GM18519 (cell line): ENCODE results near the gene FYN.
"Not testable (repeated sequence)": the region's sequence is repeated elsewhere in the genome, so short reads cannot be mapped to it uniquely, and the experiment has no call there.

Experiments
- ATAC-seq: cut with Tn5 transposase; IDR thresholded peaks from one replicate; pipeline ENCODE4 v1.9.1; 2021; ENCODE audit warnings: mild to moderate bottlenecking, moderate library complexity; ENCODE audit not compliant: unreplicated experiment, low FRiP score

FYN gene

GRCh38 chr6:111691345-111692225, 181.7 kb downstream of the FYN start:
- no peak for ATAC-seq

DNA sequence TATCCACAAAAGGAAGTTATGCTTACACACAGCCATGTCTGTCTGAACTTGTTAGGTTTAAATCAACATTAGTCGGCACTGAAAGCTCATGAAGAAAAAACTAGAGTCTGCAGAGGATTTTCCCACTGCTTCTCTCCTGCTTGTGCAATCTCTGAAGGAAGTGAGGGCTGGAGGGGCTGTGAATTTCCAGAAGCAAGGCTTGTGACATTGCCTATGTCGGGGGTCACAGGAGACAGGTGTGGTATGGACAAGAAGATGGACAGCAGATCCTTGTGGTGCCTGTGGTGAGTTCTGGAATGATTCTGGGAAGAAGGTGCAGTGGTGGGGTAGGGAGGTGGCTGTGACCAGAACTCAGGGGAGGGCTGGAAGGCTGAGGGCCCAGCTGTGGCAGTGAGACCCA, 183.3 kb downstream of the FYN start:
- ATAC-seq = no peak

DNA sequence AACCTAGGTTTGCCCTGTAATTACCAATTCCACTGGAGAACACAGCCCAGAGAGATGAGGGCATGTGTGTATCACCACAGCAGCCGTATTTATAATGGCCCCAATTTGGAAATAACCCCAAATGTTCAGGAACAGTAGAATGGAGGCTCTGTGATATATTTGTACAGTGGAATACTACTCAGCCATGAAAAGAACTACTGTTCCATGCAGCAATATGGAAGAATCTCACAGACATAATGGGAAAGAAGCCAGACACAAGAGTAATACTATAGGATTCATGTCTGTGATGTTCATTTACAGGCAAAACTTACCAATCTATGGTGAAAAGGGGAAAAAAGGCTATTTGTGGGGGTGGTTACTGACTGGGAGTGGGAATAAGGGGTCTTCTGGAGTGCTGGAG, 183.8 kb downstream of the FYN start:
- ATAC-seq = no peak

GRCh38 chr6:111688331-111688730, 184.9 kb downstream of the FYN start:
- no peak for ATAC-seq

DNA sequence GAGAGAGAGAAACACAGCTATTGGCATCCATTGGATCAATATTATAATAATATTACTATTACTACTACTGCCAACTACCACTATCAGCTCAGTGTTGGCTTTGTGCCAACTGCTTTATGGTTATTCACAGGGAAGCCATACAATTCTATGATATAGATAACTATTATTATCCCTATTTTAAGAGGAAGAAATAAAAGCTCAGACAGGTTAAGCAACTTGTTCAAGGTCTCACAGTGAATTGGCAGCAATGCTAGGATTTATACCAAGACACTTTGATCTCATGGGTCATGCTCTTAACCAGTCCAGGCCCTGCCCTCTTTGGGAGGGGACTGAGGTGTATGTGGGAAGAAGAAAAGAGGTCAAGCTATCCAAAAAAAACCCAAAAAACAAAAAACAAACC, 185.6 kb downstream of the FYN start:
- no peak for ATAC-seq

- no peak for ATAC-seq
These were observed 186.4 kb downstream of the FYN start for GRCh38 chr6:111686932-111687266.

DNA sequence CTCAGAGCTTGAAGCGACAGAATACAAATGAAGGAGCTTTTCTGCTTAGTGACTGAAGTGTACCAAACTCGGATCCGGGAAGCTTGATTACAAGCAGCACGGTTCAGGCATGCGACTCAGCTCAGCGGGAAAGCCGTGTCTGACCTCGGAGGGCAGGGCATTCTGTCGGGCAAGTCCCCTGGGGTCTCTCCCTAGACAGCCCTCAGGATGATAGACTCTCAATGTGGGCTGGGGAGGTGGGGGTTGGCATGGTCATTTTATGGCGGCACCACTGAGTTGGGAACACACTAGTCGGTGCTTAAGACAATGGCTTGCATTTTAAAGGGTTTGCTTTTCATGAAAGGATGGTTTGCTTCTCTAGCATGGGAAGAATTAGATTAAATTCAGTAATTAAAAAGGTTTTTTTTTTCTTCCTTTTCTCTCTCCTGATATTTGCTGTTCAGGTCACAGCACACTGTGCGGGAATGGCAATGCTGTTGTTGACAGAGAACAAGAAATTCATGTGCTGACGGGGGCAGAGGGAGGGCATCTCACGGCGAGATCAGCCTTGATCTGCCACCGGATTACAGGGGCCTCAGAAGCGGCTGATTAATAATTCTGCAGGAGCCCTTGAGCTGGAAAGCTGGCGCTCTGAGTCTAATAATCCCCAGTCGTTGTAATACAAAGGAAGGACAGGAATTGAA, 186.9 kb downstream of the FYN start:
- no peak for ATAC-seq

DNA sequence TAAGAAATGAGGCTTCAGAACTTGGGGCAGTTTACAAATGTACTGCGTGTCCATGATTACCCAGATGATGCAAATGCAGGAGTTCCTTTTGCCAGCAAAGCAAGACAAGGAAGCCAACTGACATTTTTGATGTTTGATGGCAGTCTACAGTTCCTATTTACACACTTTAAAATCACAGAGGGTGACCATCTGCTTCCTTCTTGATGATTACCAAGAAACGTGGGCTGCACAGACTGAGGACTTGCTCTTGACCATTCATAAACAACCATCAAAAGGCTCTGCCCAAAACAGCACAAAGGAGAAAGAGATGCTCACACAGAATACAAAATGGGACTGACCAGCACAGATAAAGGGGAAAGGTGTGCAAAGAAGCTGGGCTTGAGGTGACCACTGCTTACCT, 187.7 kb downstream of the FYN start:
- ATAC-seq = no peak

DNA sequence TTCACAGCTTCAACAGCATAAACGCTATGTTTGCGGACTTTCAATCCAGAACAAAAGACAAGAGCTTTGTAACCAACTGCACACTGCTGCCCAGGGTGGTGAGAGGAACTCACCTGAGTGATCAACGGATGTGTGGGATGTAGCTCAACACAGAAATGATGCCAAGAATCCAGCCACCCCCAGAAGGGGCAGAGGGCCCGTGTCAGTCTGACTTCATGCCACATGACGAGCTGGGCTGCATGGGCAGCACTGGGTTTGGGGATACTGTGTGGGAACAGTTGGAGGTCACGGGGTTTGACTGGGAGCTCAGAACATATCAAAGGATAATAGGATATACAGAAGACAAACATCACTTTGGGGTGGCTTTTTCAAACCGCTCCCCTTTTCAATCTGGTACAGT, 188.2 kb downstream of the FYN start:
- ATAC-seq = no peak

GRCh38 chr6:111683749-111684267, 189.4 kb downstream of the FYN start:
- no peak for ATAC-seq

- no peak for ATAC-seq
These were observed 190.1 kb downstream of the FYN start for GRCh38 chr6:111683157-111683556.

DNA sequence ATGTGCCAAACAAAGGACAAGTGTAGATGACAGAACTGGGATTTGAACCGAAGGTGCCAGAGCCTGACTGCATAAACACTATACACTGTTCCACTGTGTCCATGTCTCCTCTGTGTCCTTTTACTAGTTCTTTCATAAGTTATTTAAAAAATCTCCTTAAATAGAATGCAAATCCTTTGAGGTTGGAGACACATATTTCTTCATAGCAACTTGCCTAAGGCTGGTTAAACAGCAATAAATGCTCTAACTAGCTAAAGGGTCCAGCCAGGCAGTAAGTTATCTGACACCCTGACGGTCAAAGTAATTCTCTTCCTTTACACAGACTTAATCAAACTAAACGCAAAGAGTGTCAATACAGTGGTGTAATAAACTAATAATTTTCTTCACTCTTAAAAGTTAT, 191.4 kb downstream of the FYN start:
- no peak for ATAC-seq

GRCh38 chr6:111680811-111681609, 192.2 kb downstream of the FYN start:
- not testable (repeated sequence) for ATAC-seq

DNA sequence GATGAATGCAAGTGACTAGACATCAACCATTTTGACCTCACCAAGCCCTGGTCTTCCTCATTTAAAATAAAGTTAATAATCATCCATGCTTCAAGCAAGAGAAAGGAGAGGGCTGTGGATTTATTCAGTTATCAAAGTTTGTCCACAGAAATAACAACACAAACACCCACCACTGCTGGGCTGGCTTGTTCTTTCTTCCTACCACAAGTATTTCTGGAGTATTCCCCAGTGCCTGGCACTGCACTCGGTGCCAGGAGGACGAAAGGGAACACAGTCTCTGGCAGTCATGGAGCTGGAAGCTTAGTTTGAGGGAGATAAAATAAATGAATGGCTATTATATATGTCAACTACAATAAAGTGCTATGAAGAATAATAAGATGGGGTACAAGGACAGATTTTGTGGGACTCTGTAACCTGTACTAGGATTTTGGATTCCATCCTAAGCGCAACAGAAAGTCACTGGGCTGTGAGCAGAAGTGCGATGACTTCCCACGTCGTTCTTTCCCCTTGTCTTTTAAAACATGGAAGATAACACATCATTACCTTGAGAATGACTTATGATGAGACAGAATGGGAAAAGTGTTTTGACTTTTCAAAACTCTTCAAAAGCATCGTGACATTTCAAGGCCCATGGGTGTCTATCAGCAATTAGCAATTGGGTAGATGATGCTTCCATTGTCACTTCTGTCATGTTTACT, 193.1 kb downstream of the FYN start:
- ATAC-seq = no peak

DNA sequence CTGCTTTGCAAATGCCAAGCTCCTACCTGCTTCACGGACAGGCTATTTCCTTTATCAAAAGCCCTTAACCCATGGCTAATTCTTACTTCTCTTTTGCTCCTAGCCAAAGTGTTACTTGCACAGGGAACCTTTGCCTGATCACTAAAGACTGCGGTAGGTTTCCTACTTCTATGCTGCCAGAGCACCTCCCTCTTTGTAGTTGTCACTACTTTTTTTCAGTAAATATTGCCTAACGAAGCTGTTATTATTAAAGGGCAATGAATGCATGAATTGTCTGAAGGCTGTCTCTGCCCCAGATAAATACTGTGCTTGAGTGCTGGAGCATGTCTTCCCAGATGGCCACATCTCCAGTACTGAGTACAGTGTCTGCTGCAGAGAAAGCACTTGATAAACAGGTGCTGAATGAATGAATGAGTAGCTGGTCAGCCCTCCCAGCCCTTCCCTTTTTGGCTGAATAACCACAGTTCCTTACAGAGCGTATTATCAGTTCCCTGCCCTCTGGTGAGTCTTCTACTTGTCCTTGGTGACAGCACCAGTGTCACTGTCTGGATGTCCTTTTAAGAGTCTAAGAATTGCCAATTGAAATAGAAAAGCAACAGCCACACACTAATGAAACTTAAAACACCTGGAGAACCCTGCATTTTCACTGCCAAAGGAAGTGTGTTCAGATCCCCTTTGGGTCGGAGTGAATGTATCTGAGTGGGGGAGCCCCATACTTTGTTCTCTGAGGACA, 194.0 kb downstream of the FYN start:
- no peak for ATAC-seq

GRCh38 chr6:111677249-111677990, 195.8 kb downstream of the FYN start:
- no peak for ATAC-seq

GRCh38 chr6:111676383-111676782, 196.9 kb downstream of the FYN start:
- ATAC-seq = no peak

- ATAC-seq = no peak
These were observed 198.4 kb downstream of the FYN start for GRCh38 chr6:111674883-111675282.

DNA sequence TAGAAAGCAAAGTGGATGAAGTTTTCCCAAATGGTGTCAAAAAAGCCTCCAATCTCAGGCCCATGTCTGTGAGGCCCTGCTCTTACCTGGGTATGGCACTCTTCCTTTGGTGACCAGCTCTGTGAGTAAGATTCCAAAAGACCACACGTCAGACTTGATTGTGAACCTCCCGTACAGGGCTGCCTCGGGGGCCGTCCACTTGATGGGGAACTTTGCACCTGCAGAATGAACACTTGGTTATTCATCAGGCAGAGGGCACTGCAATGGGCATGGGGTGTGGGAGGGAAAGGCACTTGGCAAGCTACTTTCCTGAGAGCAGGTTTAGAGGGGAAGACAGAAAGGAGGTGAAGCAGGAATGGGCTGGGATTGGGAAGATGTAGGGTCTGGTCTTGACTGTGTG, 198.8 kb downstream of the FYN start:
- ATAC-seq = no peak
